Melanocyte of skin (primary cell): ENCODE data around the gene CCND3. TPM values are rescaled to one million over a fixed set of nuclear protein-coding genes. Genes with fewer than 3 reads are reported as not detected.

Experiments used
- small RNA-seq, 2 donors: library from RNA; depleted of rRNA; stranded (forward); fragments of <200 nt; gene quantifications; one replicate each; pipeline ENCODE3, GENCODE V24; 2012
- total RNA-seq, 2 donors: library from RNA; depleted of rRNA; stranded (reverse); fragments of >200 nt; gene quantifications; 2 replicates each; pipeline ENCODE4 v1.2.3, GENCODE V29; 2012

Gene CCND3
- total RNA-seq = 10 to 100 TPM; 63.0 to 92.6 TPM

DNA sequence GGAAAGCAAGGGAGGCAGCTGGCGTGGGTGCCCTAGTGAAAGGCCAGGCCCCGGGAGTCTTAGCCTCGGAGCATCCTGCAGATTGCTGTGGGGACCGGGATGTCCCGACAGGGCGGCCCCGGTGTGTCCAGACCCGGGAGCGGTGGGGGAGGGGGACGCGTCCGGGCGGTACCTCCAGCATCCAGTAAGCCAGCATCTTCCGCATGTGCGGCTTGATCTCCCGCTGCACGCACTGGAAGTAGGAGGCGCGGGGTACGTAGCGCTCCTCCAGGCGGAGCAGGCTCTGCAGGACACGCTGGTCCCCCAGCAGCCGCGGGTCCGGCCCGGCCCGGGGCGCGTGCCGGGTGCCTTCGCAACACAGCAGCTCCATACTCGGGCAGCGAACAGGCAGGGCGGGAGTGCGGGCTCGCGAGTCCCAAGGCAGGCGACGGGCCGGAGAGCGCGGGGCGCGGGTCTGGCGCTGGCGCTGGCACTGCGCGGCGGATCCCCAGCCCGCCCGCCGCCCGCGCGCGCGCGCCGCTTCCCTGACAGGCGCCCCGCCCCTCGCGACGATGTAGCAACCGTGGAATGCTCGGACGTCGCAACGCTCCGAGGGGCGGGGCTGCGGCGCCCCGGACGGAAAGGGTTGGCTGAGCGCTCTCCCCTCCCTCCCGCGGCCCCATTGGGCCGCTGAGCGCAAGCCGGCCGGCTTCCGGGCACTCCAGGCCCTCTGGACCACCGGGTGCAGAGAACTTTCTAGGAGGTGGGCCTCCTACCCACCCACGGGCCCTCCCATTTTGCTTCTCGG lies at the start of gene CCND3:
Gene CCND3, minus strand, starts transcription at position 529 of the 787 bp plus-strand sequence. Its CDS starts 159 bp downstream, at position 370.

DNA sequence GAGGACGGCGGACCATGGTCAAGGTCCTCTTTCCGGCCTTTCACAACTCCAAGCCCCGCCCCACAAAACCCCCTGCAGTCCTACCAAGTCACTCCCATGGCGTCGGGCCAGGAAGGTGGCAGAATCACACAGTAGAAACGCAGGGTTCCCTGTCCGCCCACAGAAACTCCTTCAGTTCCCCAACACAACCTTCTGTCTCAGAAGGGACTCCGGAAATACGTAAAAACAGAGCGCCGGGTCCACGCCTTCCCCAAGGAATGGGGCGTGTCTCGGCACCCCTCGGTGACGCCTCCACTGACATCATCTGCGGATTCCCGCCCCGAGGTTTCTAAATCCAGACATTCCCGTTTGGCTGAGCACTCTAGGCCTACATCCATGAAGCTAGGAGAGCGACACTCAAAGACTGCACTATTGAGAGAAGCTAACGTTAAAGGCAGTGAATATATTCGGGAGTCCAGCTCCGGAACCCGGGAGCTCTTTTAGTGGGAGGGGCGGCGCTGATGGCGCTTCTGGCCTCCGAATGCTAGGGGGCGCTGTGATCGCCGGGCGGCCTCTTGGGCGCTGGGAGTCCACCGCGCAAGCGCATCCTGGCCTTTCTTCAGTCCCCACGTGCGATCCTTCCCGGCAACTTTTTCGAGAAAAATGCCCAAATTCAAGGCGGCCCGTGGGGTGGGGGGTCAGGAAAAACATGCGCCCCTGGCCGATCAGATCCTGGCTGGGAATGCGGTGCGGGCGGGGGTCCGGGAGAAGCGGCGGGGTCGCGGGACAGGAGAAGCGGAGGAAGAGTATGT lies 20.5 kb downstream of the CCND3 start, which contains the start of the genes BYSL and MED20:
Gene BYSL, plus strand, starts transcription at position 579 of the 791 bp plus-strand sequence. Its CDS starts 64 bp downstream, at position 643.
Gene MED20, minus strand, starts transcription at position 219 of the 791 bp plus-strand sequence. Its CDS starts 121 bp downstream, at position 98.

DNA sequence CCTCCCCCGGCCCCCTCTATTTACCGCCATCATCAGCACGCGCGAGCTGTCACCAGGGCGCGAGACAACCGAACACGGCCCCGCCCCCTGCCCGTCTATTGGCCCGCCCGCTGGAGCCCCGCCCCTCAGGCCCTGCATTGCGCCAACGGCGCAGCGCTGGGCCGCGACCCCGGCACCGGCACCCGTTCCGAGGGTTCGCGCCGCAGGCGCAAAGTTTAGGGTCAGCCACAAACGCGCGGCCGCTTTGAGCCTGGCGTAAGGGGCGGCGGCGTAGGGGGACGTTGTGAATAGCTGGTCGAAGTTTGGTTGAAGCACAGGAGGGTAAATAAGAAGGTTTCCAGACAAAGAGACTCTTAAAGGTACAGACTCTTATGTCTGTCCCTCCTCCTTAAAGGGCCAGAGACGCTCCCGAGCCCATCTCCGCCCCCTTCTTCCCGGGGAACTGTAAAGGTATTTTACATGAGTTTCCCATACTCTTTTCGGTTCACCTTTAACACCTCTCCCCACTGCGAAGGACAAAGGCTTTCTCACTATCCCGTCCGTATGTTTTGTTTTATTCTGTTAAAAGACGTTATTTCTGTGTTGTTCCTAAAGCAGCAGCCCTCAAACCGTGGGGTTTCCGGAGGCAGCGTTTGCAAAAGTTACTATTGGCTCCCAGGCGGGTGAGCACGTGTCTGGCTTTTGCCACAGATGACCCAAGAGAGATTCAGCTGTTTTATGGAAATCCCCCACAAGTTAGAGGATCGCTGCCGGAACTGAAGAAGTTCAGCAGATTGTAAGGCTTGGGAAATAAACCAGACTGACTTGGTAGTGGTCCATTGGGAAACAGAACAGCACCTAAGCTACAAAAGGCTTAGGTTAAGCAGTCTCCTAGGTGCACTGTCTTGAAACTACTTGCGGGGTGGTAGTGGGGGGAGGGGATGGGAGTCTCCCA lies 46.0 kb downstream of the CCND3 start, which contains the start of gene USP49:
Gene USP49, minus strand, starts transcription at position 76 of the 934 bp plus-strand sequence. CDS start 88,392 bp downstream, outside the sequence.

Small RNA genes lying within 50 kb of the gene (small RNA-seq; reads per million reads assigned to genes)
- 0 reads per million in 2 donors for gene RF00019

Other genes starting within 250 kb of the CCND3 start
- gene TFEB, start 206.2 kb downstream of the CCND3 start, total RNA-seq = 1 to 10 TPM; 1.7 to 2.8 TPM
- not detected for gene PGC, start 194.4 kb downstream of the CCND3 start, total RNA-seq
- gene FRS3, start 161.9 kb downstream of the CCND3 start, total RNA-seq = 1 to 10 TPM in 1 of 2 donors, under 1 TPM in 1; 1.00 to 1.7 TPM
- gene PRICKLE4, start 161.0 kb downstream of the CCND3 start, total RNA-seq = under 1 TPM in 1 of 2 donors, not detected in 1; 0.34 TPM
- gene TOMM6, start 154.1 kb downstream of the CCND3 start, total RNA-seq = 10 to 100 TPM; 72.6 to 97.6 TPM
- 1 to 10 TPM; 2.7 to 2.8 TPM for gene USP49, start 46.4 kb downstream of the CCND3 start, total RNA-seq
- 10 to 100 TPM; 17.2 to 29.0 TPM for gene MED20, start 20.7 kb downstream of the CCND3 start, total RNA-seq
- 10 to 100 TPM; 18.2 to 39.3 TPM for gene BYSL, start 20.3 kb downstream of the CCND3 start, total RNA-seq
- 10 to 100 TPM; 17.9 to 22.0 TPM for gene TAF8, start 108.7 kb upstream of the CCND3 start, total RNA-seq
- gene C6orf132, start 200.8 kb upstream of the CCND3 start, total RNA-seq = under 1 TPM in 1 of 2 donors, not detected in 1; 0.34 TPM
- under 1 TPM in 1 of 2 donors, not detected in 1; 0.34 TPM for gene GUCA1A, start 231.6 kb upstream of the CCND3 start, total RNA-seq